Lower leg skin (tissue), 4 donors: ENCODE results near the gene TMC1. TPM values are rescaled to one million over a fixed set of nuclear protein-coding genes. Genes with fewer than 3 reads are reported as not detected.

ENCODE experiments used
- DNase-seq, 2 donors: peaks; one replicate each; pipeline ENCODE4 v3.0.0-alpha.2; 2019; ENCODE audit warnings: low spot score in 2 of 2
- H3K4me3 ChIP-seq: fragments of 200-600 bp; sonication (generic); 2 replicates; pipeline ENCODE4 v1.5.1; 2017; ENCODE audit warnings: mild to moderate bottlenecking, low read depth; ENCODE audit not compliant: poor library complexity, severe bottlenecking
- POLR2A ChIP-seq, 2 donors: fragments of 450-650 bp; IDR thresholded peaks; one replicate each; pipeline ENCODE4 v1.6.1; 2016 to 2017; ENCODE audit warnings: antibody characterized with exemption in 2 of 2, mild to moderate bottlenecking in 1 of 2, moderate library complexity in 1 of 2
- WGBS, 2 donors: methylation state at CpG; one replicate each; pipeline ENCODE4 v1.1.5; 2018; 5-methylcytosine and 5-hydroxymethylcytosine counted together
- intact Hi-C: fragments of 100-400 bp; cut with DNase I; formaldehyde crosslinking; loops from one replicate; pipeline ENCODE4 v1.15.0; 2023; ENCODE audit warnings: low total_unique reads
- total RNA-seq, 4 donors: library from RNA; depleted of rRNA; stranded (reverse); fragments of >200 nt; gene quantifications; one replicate each; pipeline ENCODE4 v1.1.0, GENCODE V29; 2016
- TF ChIP-seq, protein P1 (sequence below), 3 donors: fragments of 450-650 bp; IDR thresholded peaks; one replicate each; pipeline ENCODE4 v1.5.1; 2016; ENCODE audit warnings: antibody characterized with exemption in 3 of 3, mild to moderate bottlenecking in 3 of 3, moderate library complexity in 2 of 3

The TMC1 gene
- total RNA-seq, 4 donors from 2014 or later: 0.13 to 0.46 TPM; not detected in 2

- intact Hi-C loops: no loop called here
- WGBS, 2 donors: 90 to 92% methylated on average over 12 of the region's 12 CpGs
- no peak overlapping the region for H3K4me3 ChIP-seq
- TF ChIP-seq, protein P1, sequence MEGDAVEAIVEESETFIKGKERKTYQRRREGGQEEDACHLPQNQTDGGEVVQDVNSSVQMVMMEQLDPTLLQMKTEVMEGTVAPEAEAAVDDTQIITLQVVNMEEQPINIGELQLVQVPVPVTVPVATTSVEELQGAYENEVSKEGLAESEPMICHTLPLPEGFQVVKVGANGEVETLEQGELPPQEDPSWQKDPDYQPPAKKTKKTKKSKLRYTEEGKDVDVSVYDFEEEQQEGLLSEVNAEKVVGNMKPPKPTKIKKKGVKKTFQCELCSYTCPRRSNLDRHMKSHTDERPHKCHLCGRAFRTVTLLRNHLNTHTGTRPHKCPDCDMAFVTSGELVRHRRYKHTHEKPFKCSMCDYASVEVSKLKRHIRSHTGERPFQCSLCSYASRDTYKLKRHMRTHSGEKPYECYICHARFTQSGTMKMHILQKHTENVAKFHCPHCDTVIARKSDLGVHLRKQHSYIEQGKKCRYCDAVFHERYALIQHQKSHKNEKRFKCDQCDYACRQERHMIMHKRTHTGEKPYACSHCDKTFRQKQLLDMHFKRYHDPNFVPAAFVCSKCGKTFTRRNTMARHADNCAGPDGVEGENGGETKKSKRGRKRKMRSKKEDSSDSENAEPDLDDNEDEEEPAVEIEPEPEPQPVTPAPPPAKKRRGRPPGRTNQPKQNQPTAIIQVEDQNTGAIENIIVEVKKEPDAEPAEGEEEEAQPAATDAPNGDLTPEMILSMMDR (IDR thresholded peaks at IDR 0.05): no peak
- TF ChIP-seq POLR2A (IDR thresholded peaks at IDR 0.05): no peak
- no peak for DNase-seq
Observed at GRCh38 chr9:72656021-72656420, 134.6 kb downstream of the TMC1 start.

- 78 to 89% methylated on average over 2 of the region's 2 CpGs for WGBS, 2 donors
- no peak for DNase-seq
- no peak for TF ChIP-seq POLR2A (IDR thresholded peaks at IDR 0.05)
- TF ChIP-seq, protein P1 (IDR thresholded peaks at IDR 0.05): no peak
- no peak overlapping the region for H3K4me3 ChIP-seq
- intact Hi-C loops: no loop called here
Observed at GRCh38 chr9:72657023-72657422, 135.6 kb downstream of the TMC1 start.

DNA sequence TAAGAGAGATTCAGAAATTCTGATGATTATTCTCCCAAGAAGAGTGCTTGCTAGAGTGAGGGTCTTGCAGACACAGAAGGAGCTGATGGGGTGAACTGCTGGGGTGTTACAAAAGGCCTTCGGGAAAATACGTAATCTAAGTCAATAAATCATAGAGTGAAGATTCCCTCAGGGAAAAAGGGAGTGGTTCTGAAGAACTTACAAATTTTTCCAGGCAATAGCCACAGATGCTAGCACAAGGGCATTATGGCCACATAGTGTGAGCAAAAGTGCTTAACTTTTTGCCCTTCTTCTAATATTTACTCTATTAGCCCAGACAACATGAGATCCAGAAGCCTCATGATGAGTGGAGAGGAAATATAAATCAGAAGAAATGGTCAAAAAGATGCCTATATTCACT is 137.3 kb downstream of the TMC1 start:
- WGBS, 2 donors: 24 to 42% methylated on average over 2 of the region's 2 CpGs
- intact Hi-C loops: no loop called here
- H3K4me3 ChIP-seq: no peak overlapping the region
- no peak for DNase-seq
- TF ChIP-seq, protein P1 (IDR thresholded peaks at IDR 0.05): no peak
- no peak for TF ChIP-seq POLR2A (IDR thresholded peaks at IDR 0.05)

- intact Hi-C loops: no loop called here
- TF ChIP-seq POLR2A (IDR thresholded peaks at IDR 0.05): no peak
- no peak for DNase-seq
- 69 to 78% methylated on average over 2 of the region's 2 CpGs for WGBS, 2 donors
- H3K4me3 ChIP-seq: no peak overlapping the region
Observed at GRCh38 chr9:72661401-72662135, 140.2 kb downstream of the TMC1 start.

- WGBS, 2 donors: 71 to 79% methylated on average over 2 of the region's 2 CpGs
- TF ChIP-seq, protein P1 (IDR thresholded peaks at IDR 0.05): no peak
- no peak for TF ChIP-seq POLR2A (IDR thresholded peaks at IDR 0.05)
- no peak overlapping the region for H3K4me3 ChIP-seq
- DNase-seq: no peak
- intact Hi-C loops: loop anchor here (2.0 kb wide), 1 partner anchor 35 kb away; no protein-coding TSS in a partner anchor
Observed at GRCh38 chr9:72665421-72665820, 144.0 kb downstream of the TMC1 start.

GRCh38 chr9:72667181-72667580 is 145.8 kb downstream of the TMC1 start:
- TF ChIP-seq, protein P1 (IDR thresholded peaks at IDR 0.05): no peak
- no peak for TF ChIP-seq POLR2A (IDR thresholded peaks at IDR 0.05)
- no peak overlapping the region for H3K4me3 ChIP-seq
- intact Hi-C loops: no loop called here
- WGBS, 2 donors: 69 to 79% methylated on average over 2 of the region's 2 CpGs
- no peak for DNase-seq
